AG04449 (cell line): ENCODE data around the gene PPP6R1.

Experiments used
- CTCF ChIA-PET: fragments of 350-600 bp; formaldehyde crosslinking; extraction: SDS; loops from one replicate; lab custom pipeline; 2021; ENCODE audit warnings: antibody characterized with exemption; lab: Yijun Ruan, JAX
- POLR2A ChIA-PET: fragments of 400-600, 350-600 bp; formaldehyde crosslinking; extraction: SDS; loops from one replicate; lab custom pipeline; 2020; ENCODE audit warnings: antibody characterized with exemption, inconsistent platforms; lab: Yijun Ruan, JAX
- DNase-seq: peaks from one replicate; pipeline ENCODE4 v3.0.0-alpha.2; 2010; ENCODE audit warnings: low read depth, low spot score
- H3K4me3 ChIP-seq: 2 replicates; pipeline ENCODE4 v1.5.1; 2011; ENCODE audit warnings: low read depth, mild to moderate bottlenecking, control low read depth, low read length
- CTCF ChIP-seq: IDR thresholded peaks from one replicate; pipeline ENCODE4 v1.5.1; 2011; ENCODE audit warnings: mild to moderate bottlenecking, moderate library complexity, low read length, control low read depth, inconsistent platforms; ENCODE audit not compliant: insufficient read depth; ENCODE audit errors: missing control alignments

Gene PPP6R1

GRCh38 chr19:55242517-55242916, 16.3 kb downstream of the PPP6R1 start:
- ChIA-PET POLR2A (no interaction called here), CTCF (interaction anchor here (1.2 kb wide), 1 partner anchor 60 kb away, joined by 3 read pairs; no protein-coding TSS in a partner anchor)
- TF ChIP-seq CTCF, result no peak
- H3K4me3 ChIP-seq, result no peak overlapping the region
- no peak for DNase-seq

DNA sequence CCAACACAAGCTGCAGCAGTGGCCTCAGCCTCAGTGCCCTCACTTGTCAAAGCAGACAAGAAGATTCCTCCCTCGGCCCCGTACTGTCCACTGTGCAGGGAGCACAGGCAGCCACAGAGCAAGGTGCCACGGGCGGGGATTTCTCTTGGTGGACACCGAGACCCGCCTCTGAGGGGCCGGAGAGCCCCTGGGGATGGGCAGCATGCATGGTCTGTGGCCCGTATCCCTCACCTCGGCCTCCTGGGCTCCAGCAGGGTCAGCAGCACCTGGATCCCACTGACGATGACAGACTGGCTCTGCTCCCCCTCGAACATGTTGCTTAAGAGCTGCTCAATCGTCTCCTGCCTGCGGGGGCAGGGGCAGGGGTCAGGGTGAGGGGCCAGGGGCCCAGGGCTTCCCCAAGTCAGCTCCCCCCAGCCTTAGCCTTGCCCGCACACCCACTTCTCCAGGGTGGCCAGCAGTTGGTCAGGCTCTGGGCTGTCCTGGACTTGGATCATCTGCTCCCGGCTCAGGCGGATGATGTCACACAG, 16.8 kb downstream of the PPP6R1 start:
- no peak overlapping the region for H3K4me3 ChIP-seq
- TF ChIP-seq CTCF, result no peak
- CTCF ChIA-PET, result interaction anchor here (1.2 kb wide), 1 partner anchor 61 kb away, joined by 3 read pairs; no protein-coding TSS in a partner anchor
- DNase-seq, result no peak
- POLR2A ChIA-PET, result no interaction called here

- no peak overlapping the region for H3K4me3 ChIP-seq
- ChIA-PET POLR2A (no interaction called here), CTCF (no interaction called here)
- TF ChIP-seq CTCF, result no peak
- DNase-seq, result no peak
Observed at GRCh38 chr19:55241143-55241934, 17.5 kb downstream of the PPP6R1 start.

DNA sequence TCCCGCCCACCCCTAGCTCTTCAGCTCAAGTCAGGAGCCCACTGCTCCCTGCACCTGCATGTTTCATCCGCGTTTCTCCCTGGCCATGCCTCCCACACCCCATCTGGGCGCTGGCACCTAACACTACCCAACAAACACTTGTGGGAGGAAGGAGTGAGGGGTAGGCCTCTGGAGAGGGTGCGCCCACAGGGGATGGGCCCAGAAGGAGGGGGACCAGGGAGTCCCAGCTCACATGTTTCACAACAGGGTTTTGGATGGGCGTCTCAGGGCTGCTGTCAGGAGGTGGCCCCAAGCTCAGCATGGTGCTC, 18.1 kb downstream of the PPP6R1 start:
- no peak for TF ChIP-seq CTCF
- POLR2A ChIA-PET, result no interaction called here
- CTCF ChIA-PET, result no interaction called here
- no peak for DNase-seq
- H3K4me3 ChIP-seq, result no peak overlapping the region

DNA sequence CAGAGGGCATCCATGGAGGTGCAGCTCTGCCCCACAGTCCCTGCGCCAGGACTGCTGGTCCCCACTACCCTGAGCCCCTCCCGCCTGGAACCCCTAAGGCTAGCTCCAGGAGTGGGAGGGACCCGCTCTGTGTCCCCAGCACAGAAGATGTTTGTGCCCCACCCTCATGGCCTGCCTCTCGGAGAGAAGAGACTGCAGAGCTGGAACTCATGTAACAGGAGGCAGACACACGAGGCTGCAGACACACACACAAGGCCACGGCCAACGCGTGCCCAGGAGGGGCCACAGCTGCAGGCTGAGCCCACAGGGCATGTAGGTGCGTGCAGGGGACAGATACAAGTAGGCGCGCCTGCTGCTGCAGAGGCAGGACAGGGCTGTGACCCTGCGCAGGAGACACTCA, 19.8 kb downstream of the PPP6R1 start:
- ChIA-PET CTCF (interaction anchor here (1.2 kb wide), 2 partner anchors 11 to 17 kb away, joined by 3 read pairs; partner anchors contain the start of gene TMEM86B), POLR2A (no interaction called here)
- no peak overlapping the region for H3K4me3 ChIP-seq
- no peak for TF ChIP-seq CTCF
- DNase-seq, result no peak

- H3K4me3 ChIP-seq, result no peak overlapping the region
- no peak for DNase-seq
- ChIA-PET CTCF (interaction anchor here (1.2 to 2.4 kb wide), 3 partner anchors 12 to 97 kb away, joined by 3 to 5 read pairs (median 4); no protein-coding TSS in a partner anchor), POLR2A (interaction anchor here (1.2 kb wide), 1 partner anchor 10 kb away, joined by 3 read pairs; no protein-coding TSS in a partner anchor)
- no peak for TF ChIP-seq CTCF
Observed at GRCh38 chr19:55238030-55238429, 20.8 kb downstream of the PPP6R1 start.
